ENCODE results near the gene NCDN.

The NCDN gene

GRCh38 chr1:35591211-35591610, 33.6 kb downstream of the NCDN start:
- no peak for DNase-seq (ENCODE audit: low spot score)

- DNase-seq (ENCODE audit: low spot score): no peak
Observed at GRCh38 chr1:35592991-35593769, 35.6 kb downstream of the NCDN start.

- no peak for DNase-seq (ENCODE audit: low spot score)
Observed at GRCh38 chr1:35594005-35594760, 36.6 kb downstream of the NCDN start.

GRCh38 chr1:35595684-35596083, 38.1 kb downstream of the NCDN start:
- DNase-seq (ENCODE audit: low spot score): no peak

- no peak for DNase-seq (ENCODE audit: low spot score)
Observed at GRCh38 chr1:35597870-35598269, 40.3 kb downstream of the NCDN start.

- no peak for DNase-seq (ENCODE audit: low spot score)
Observed at GRCh38 chr1:35598895-35599294, 41.3 kb downstream of the NCDN start.

GRCh38 chr1:35599411-35599810, 41.8 kb downstream of the NCDN start:
- no peak for DNase-seq (ENCODE audit: low spot score)

- no peak for DNase-seq (ENCODE audit: low spot score)
Observed at GRCh38 chr1:35600593-35600992, 43.0 kb downstream of the NCDN start.

- no peak for DNase-seq (ENCODE audit: low spot score)
Observed at GRCh38 chr1:35603468-35603867, 45.9 kb downstream of the NCDN start.

GRCh38 chr1:35603941-35604340, 46.3 kb downstream of the NCDN start:
- DNase-seq (ENCODE audit: low spot score): no peak

- DNase-seq (ENCODE audit: low spot score): no peak
Observed at GRCh38 chr1:35605071-35605866, 47.7 kb downstream of the NCDN start.

- DNase-seq (ENCODE audit: low spot score): no peak
Observed at GRCh38 chr1:35605867-35606182, 48.2 kb downstream of the NCDN start.

- no peak for DNase-seq (ENCODE audit: low spot score)
Observed at GRCh38 chr1:35611655-35612054, 54.1 kb downstream of the NCDN start.

GRCh38 chr1:35615440-35615839, 57.8 kb downstream of the NCDN start:
- no peak for DNase-seq (ENCODE audit: low spot score)

Data from HuH-7 (cell line).